SHP77 (cell line): ENCODE results near the gene CYP4F11.
"Not testable (repeated sequence)": the region's sequence is repeated elsewhere in the genome, so short reads cannot be mapped to it uniquely, and the experiment has no call there.

ENCODE experiments used
- DNase-seq, 2 experiments: peaks; one replicate each; lab custom pipeline; 2025; lab: John Stamatoyannopoulos, UW

Gene CYP4F11

DNA sequence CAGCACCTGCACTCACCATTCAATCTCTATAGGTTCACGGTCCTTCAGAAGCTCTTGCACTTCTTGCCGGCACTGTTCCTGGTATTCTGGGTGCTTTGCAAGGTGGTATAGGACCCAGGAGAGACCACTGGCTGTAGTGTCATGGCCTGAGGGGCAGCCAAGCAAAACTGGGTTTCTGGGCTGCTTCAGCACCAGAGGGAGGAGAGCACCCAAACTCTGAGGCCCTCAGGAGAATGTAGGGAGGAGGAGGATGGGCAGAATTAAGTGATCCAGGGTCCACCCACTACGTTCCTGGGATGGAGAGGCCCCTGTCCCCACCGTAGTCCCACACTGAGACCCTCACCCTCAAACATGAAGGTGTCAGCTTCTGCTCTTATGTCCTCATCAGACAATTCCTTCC is 12.3 kb downstream of the CYP4F11 start:
- no peak for DNase-seq

DNA sequence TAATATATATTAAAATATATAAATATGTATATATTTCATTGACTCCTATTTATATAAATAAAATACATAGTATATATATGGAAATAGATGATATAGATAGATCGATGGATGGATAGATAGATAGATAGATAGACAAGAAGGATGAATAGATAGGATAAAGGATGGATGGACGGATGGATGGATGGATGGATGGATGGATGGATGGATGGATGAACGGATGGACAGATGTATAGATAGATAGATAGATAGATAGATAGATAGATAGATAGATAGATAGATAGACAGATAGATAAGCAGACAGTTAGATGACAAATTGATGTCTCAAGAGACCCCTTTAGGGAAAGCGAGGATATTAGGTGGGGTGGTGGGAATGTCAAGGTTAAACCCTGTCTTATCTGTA is 15.1 kb downstream of the CYP4F11 start:
- no peak for DNase-seq

DNA sequence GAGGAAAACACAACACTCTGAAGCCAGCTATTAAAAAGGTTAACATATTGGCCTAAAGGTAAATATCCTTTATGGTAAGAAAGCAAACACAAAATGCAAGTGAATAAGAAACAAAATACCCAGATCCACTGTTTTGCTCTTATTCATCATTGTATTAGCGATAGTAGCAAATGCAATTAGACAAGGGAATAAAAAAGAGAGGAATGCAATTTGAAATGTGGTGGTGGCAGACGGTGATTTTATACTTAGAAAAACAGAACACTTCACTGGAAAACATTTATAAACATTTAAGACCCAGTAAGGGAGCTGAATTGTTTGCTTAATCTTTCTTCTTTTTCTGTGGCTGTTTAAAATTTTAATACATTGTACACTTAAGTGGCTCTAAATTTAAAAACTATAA is 19.2 kb downstream of the CYP4F11 start:
- no peak for DNase-seq

DNA sequence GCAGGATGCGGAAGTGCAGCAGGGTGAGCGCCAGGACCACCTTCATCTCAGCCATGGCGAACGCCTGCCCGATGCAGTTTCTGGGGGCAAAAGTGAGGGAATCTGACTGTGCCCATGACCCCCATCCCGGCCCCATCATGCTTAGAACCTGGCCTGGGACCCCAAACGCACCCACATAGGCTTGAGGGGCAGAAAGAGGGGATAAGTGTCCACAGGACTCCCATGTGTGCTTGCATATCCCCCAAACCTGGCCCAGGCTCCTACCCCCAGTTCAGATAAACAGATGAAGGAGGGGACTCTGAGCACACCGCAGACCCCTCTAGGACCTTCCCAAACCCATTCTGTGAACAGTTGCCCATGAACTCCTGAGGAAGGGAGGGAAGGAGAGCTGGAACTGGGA is 20.5 kb downstream of the CYP4F11 start:
- no peak for DNase-seq

DNA sequence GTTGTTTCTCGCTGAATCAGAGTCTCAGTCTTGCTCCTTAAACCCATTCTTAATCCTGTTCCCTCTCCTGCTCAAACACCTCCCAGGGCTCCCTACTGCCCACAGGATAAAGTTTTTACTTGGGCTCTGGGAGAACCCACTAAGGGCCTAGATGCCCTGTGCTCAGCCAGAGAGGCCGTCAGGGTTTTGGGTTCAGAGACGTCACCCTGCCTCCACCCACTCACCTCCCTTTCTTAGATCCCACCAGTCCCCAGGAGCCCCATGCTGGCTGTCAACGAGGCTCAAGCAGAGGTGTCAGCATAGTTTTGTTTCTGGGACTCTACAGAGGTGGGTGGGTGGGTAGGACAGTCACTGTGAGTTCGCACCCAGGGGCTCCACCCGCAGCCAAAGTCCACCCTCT is 20.9 kb downstream of the CYP4F11 start:
- DNase-seq = no peak

DNA sequence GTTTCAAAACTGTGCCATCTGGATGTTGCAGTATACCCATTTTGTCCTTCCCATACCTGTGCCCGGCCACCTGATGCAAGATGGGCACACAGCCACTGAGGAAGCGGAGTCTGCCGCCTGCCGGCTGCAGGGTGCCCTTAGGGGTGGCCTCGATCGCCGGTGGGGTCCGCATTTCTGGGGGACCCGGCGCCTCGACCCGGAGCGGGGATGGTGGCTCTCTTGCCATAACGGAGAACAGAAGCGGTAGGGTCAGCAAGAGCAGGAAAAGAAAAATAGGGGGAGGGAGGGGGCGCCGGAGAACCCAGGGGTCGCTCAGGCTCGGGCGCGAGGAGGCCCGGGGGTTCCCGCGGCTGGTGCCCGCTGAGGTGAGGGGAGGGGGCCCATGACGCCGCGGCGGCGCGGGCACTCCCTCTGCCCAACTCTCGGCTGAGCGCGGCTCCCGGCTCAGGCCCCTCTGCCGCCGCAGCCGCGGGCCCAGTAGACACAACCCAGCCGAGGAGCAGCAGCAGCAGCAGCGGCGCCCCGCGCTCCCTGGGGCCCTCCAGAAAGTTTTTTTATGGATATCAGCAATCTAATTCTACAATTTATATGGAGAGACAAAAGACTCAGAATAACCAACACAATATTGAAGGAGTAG is 22.6 kb downstream of the CYP4F11 start:
- DNase-seq = no peak

DNA sequence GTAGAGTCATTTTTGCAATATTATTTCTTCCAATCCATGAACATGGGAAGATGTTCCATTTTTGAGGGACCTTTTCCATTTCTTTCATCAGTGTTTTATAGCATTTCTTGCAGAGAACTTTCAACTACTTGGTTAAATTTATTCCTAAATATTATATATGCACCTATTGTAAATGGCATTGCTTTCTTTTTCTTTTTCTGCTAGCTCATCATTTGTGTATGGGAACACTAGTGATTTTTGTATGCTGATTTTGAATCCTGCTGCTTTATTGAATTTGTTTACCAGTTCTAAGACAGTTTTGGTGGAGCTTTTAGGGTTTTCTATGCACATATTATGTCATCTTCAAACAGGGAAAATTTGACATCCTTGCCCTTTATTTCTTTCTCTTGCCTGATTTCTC is 29.3 kb downstream of the CYP4F11 start:
- no peak for DNase-seq

DNA sequence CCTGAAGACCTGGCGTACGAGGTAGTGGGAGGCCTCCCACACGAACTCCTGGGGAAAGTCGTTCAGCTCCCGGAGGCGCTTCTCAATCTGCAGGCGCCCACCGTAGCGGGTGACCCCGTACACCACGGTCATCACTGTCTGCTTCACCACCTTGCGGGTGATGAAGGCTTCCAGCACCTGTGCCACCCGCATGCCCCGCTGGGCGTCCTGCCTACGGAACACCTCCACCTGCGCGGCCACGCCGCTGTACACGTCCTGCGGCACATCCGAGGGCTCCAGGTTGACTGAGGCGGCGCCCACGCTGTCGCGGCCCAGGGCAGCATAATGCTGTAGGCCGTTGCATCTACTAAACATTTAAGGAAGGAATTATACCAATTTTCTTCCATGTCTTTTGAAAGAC is 31.4 kb downstream of the CYP4F11 start:
- not testable (repeated sequence) for DNase-seq

DNA sequence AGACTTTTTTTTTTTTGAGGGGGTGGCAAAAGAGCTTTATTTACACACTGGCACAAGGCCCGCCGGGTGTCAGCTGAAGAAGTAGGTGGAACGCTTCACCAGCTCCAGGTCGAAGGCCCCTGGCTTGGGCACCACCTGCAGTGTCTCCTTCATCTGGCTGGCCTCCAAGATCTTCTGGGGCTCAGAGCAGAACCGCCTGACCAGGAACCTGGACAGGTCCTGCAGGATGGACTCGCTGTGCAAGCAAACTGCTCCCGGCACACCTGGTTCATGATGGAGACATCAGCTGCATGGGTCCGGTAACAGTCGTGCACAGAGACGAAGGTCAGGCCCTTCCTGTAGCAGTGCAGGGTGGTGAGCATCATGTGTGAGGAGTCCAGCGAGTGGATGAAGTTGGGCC is 32.1 kb downstream of the CYP4F11 start:
- DNase-seq = no peak

DNA sequence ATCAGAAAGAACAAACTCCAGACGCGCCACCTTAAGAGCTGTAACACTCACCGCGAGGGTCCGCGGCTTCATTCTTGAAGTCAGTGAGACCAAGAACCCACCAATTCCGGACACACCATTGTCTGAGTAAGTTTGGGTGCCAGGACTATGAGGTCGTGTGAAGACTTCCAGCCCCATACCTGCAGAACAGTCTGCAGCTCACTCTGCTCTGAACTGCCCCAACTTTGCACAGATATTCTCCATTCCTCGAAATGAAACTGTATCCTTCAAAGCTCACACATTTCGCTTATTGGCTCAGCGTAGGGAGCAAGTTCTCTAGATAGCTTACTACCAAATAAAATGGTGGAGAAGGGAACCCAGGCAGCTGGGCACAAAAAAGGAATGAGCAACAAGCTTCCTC is 33.8 kb downstream of the CYP4F11 start:
- DNase-seq = no peak

DNA sequence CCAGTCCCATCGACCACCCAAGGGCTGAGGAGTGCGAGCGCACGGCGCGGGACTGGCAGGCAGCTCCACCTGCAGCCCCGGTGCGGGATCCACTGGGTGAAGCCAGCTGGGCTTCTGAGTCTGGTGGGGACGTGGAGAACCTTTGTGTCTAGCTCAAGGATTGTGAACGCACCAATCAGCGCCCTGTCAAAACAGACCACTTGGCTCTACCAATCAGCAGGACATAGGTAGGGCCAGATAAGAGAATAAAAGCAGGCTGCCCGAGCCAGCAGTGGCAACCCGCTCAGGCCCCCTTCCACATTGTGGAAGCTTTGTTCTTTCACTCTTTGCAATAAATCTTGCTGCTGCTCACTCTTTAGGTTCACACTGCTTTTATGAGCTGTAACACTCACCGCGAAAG is 34.3 kb downstream of the CYP4F11 start:
- DNase-seq = not testable (repeated sequence)

DNA sequence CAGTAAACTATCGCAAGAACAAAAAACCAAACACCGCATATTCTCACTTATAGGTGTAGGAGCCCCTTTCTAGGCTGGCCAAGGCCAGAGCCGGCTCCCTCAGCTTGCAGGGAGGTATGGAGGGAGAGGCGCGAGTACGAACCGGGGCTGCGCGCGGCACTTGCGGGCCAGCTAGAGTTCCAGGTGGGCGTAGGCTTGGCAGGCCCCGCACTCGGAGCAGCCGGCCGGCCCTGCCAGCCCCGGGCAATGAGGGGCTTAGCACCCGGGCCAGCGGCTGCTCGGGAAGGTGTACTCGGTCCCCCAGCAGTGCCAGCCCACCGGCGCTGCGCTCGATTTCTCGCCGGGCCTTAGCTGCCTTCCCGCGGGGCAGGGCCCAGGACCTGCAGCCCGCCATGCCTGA is 34.8 kb downstream of the CYP4F11 start:
- DNase-seq = not testable (repeated sequence)

DNA sequence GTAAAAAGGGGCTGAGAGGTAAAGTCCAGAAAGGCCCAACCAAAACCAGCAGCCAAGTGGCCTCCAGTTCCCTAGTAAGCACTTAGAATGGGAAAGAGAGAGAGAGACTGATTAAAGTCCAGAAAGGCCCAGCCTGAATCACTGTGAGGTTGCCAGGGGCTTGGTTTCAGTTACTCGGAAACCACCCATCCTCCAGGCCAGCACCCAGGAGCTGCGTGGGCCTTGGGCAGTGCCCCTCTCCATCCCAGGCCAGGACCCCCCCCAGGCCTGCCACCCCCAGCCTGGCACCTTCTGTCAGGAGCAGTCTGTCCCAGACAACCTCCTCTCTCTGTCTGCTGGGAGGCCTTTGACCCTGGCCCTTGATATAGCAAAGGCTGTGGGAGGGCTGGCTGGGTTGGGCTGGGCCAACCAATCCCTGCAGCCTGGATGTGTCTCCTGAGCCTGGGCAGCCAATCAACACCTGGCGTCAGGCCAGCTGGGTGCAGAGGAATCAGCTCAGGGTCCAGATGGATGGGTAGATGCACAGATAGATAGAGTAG is 36.5 kb downstream of the CYP4F11 start, which contains the start of gene CYP4F2:
Gene CYP4F2 (minus strand): TSS at position 337 of the 539 bp plus-strand sequence. CDS start 463 bp downstream, outside the sequence.
- DNase-seq = no peak

DNA sequence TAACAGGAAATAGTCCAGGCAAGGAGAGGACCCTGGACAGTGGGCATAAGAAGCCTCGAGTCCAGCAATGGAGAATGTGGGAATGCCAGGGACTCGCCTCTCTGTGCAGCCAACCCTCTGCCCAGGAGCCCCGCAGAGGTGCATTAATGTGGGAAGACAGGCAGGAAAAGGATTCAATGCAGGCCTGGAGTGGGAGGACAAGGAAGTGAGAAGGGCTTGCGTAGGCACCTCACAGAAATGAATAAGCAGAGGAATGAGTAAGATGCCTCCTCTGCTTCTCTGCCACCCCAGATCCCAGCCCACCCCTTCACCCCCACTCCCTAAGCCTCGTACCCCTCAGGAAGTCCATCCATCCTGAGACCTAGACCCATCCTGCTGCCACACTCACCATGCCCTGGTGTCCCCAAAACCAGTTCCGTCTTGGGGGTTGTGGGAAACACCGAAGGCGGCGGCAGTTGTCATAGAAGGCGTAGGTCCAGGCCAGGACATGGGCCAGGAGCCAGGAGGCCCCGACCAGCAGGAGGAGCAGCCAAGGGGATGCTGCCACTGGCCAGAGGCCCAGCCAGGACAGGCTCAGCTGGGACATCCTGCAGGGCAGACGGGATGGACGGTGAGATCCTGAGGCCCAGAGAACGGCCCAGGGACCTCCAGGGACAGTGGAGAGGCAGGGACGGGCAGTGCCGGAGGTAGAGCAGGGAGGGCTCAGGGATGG is 37.1 kb downstream of the CYP4F11 start:
- no peak for DNase-seq

DNA sequence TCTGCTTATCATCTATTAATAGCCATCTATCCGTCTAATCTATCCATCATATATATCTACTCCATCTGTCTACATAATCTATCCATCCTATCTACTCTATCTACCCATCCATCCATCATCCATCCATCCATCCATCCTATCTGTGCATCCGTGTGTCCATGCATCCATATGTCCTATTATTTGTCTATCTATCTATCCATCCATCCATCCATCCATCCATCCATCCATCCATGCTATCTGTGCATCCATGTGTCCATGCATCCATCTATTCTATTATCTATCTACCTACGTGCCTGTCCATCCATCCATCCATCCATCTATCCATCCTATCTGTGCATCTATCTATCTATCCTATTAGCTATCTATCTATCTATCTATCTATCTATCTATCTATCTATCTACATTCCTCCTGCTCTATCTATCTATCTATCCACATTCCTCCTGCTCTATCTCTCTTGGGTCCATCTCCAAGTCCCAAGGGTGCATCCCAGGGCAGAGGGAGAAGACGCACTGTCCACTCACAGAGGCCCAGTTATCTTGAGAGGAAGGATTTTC is 38.4 kb downstream of the CYP4F11 start:
- no peak for DNase-seq

DNA sequence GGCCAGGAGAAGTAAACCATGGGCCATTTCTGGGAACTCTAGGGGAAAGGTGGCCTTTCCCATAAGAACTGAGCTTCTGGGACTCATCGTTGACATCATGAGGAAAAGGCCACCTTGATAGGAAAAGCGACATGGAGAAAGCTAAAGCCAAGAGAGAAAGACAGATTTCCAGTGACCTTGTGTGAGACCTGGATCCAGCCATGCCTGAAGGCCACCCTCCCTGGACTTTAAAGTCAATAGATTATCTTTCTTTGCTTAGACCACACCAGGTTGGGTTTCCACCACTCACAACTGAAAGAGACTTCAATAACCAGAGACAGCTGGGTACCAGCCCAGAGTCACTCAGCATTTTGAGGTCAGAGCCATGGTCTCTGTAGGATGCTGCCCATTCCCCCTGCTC is 40.0 kb downstream of the CYP4F11 start:
- no peak for DNase-seq

DNA sequence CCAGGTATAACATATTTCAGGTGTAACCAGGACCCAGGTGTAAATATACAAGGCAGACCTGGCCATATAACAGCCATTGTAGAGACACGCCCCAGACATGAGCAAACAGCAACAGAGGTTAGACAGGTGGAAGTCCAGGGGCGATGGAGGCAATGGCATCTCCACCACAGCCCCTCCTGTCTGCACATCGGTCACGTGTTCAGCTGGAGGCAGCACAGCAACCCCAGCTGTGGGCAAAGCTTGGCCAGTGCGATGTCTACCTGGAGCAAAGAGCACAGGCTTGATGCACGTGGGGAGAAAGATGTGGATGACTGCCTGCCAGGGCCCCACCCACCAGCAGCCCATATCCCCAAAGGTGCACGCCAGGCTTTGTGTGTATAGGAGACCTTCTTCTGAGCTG is 40.9 kb downstream of the CYP4F11 start:
- DNase-seq = no peak

DNA sequence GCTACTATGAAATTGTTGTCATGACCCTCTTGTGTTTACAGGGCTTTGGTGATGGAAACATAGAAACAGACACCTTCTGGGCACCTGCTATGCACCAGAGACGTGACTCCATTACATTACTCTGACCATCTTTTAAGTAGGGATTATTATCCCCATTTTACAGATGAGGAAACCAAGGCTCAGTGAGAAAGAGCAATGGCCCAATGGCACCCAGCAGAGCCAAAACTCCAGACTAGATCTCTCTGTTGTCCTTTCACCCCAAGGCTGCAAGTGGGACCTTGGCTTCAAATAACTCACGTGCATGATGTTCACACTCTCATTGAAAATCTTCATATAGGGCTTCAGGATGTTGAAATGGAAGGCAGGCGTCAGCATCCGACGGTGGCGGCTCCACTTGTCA is 42.3 kb downstream of the CYP4F11 start:
- DNase-seq = no peak

DNA sequence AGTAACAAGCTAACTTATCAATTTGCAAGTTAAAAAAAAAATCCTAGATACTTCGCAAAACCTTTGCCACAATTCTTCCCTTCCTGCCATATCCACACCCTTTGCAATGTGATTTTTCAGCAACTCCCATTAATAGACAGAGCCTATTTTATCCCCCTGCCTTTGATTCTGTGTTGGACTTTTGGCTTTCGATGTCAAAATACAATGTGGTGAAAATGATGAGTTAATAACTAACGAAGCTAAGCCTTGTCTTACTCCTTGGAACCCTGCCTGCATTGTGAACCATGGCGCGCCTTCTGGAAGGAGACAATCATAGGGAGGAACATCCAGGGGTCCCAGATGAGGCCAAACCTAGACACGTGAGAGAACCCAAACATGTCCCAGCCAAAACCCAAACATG is 42.9 kb downstream of the CYP4F11 start:
- DNase-seq = no peak

DNA sequence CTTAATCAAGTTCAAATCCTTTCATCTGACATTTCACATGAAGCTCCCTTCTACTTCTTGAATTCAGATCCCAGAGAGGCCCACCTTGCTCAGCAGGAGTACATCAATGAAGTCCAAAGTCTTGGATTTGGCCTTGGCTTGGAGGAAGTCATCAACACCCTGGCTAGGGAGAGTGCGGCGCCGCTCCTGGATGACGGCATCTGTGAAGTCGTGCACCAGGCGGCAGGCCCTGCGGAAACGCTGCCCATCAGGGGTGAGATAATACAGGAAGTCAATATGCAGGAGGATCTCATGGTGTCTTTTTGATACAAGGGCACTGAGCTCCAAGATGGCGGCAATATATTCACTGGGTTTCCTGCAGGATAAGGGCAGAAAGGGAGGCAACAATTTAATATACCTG is 45.0 kb downstream of the CYP4F11 start:
- not testable (repeated sequence) for DNase-seq

DNA sequence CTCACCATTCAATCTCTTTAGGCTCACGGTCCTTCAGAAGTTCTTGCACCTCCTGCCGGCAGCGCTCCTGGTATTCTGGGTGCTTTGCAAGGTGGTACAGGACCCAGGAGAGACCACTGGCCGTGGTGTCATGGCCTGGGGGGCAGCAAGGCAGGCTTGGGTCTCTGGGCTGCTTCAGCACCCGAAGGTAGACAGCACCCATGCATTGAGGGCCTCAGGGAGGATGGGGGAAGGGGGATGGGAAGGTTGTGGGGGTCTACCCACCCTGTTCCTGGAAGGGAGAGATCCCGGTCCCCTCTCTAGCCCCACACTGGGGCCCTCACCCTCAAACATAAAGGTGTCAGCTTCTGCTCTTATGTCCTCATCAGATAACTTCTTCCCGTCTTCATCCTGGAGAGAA is 48.4 kb downstream of the CYP4F11 start:
- DNase-seq = no peak

DNA sequence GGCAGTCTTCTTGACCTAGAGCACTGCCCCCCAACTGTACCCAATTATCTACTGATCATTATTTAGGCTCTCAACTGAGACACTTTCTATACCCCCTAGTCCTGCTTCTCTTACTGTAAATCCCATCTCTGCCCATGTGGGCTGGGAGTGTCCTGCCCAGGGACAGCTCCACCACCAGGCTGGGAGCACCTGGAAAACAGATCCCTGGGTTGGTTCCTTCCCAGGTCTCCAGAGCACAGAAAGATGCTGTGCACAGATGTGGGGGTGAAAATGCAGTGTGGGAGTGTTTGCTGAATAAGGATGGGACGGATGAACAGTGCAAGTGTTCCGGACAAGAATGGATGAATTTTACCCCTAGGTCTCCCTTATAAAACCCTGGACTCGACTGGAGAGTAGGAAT is 49.2 kb downstream of the CYP4F11 start:
- DNase-seq = no peak

DNA sequence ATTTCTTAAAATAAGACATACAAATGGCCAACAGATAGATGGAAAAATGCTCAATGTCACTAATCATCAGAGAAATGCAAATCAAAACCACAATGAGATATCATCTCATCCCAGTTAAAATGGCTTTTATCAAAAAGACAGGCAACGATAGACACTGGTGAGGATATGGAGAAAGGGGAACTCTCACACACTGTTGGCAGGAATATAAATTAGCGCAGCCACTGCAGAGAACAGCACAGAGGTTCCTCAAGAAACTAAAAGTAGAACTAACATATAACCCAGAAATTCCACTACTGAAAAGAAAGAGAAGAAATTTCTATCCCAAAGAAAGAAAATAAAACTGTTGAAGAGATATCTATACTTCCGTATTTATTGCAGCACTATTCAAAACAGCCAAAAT is 51.0 kb downstream of the CYP4F11 start:
- DNase-seq = not testable (repeated sequence)
